Measurements from ENCODE around the gene RNASEH1.

RNASEH1 gene

GRCh38 chr2:3547915-3548314 is 10.2 kb downstream of the RNASEH1 start:
- DNase-seq, result no peak

GRCh38 chr2:3545788-3546478 is 12.2 kb downstream of the RNASEH1 start:
- no peak for DNase-seq

GRCh38 chr2:3543023-3543683 is 15.0 kb downstream of the RNASEH1 start:
- no peak for DNase-seq

- DNase-seq, result no peak
Measured at GRCh38 chr2:3542107-3542506, 16.0 kb downstream of the RNASEH1 start.

- DNase-seq, result no peak
Measured at GRCh38 chr2:3539836-3540235, 18.3 kb downstream of the RNASEH1 start.

- DNase-seq, result no peak
Measured at GRCh38 chr2:3536682-3537632, 21.2 kb downstream of the RNASEH1 start.

- DNase-seq, result no peak
Measured at GRCh38 chr2:3535794-3536681, 22.1 kb downstream of the RNASEH1 start.

GRCh38 chr2:3535467-3535793 is 22.7 kb downstream of the RNASEH1 start:
- no peak for DNase-seq

GRCh38 chr2:3534251-3534814 is 23.8 kb downstream of the RNASEH1 start:
- no peak for DNase-seq

- DNase-seq, result no peak
Measured at GRCh38 chr2:3533836-3534235, 24.3 kb downstream of the RNASEH1 start.

GRCh38 chr2:3532941-3533340 is 25.2 kb downstream of the RNASEH1 start:
- no peak for DNase-seq

GRCh38 chr2:3529316-3530025 is 28.7 kb downstream of the RNASEH1 start:
- DNase-seq, result no peak

GRCh38 chr2:3527886-3528785 is 30.0 kb downstream of the RNASEH1 start:
- no peak for DNase-seq

GRCh38 chr2:3526871-3527270 is 31.3 kb downstream of the RNASEH1 start:
- no peak for DNase-seq

- DNase-seq, result no peak
Measured at GRCh38 chr2:3523551-3524041, 34.5 kb downstream of the RNASEH1 start.

- no peak for DNase-seq
Measured at GRCh38 chr2:3522961-3523421, 35.1 kb downstream of the RNASEH1 start.

- DNase-seq, result no peak
Measured at GRCh38 chr2:3520591-3520990, 37.5 kb downstream of the RNASEH1 start.

GRCh38 chr2:3519255-3520205 is 38.6 kb downstream of the RNASEH1 start, which contains the start of gene ADI1:
ADI1 (minus strand) TSS chr2:3519531; CDS start chr2:3519487, 44 bp downstream.
- peak; percentile 73 for DNase-seq
